ENCODE measurements around the gene TF.

The TF gene

GRCh38 chr3:133747907-133748639 is 1.9 kb downstream of the TF start:
- DNase-seq = peak; percentile 32

- DNase-seq = peak; percentile 21
Measured at GRCh38 chr3:133749427-133750258, 3.5 kb downstream of the TF start.

- peak; percentile 27 for DNase-seq
Measured at GRCh38 chr3:133750259-133750656, 4.1 kb downstream of the TF start.

GRCh38 chr3:133753107-133753778 is 7.0 kb downstream of the TF start:
- no peak for DNase-seq

- no peak for DNase-seq
Measured at GRCh38 chr3:133753779-133754164, 7.6 kb downstream of the TF start.

- no peak for DNase-seq
Measured at GRCh38 chr3:133754455-133754854, 8.3 kb downstream of the TF start.

GRCh38 chr3:133754973-133755828 is 9.0 kb downstream of the TF start:
- DNase-seq = no peak

GRCh38 chr3:133756716-133757694 is 10.8 kb downstream of the TF start:
- DNase-seq = no peak

GRCh38 chr3:133757701-133758567 is 11.7 kb downstream of the TF start:
- DNase-seq = no peak

- no peak for DNase-seq
Measured at GRCh38 chr3:133758568-133758928, 12.4 kb downstream of the TF start.

- no peak for DNase-seq
Measured at GRCh38 chr3:133758964-133759739, 13.0 kb downstream of the TF start.

GRCh38 chr3:133759740-133760305 is 13.6 kb downstream of the TF start:
- DNase-seq = no peak

- no peak for DNase-seq
Measured at GRCh38 chr3:133760916-133761315, 14.7 kb downstream of the TF start.

GRCh38 chr3:133761605-133762484 is 15.7 kb downstream of the TF start:
- no peak for DNase-seq

- no peak for DNase-seq
Measured at GRCh38 chr3:133762539-133762938, 16.3 kb downstream of the TF start.

- peak; percentile 25 for DNase-seq
Measured at GRCh38 chr3:133763797-133764683, 17.8 kb downstream of the TF start.

- DNase-seq = no peak
Measured at GRCh38 chr3:133765256-133765655, 19.1 kb downstream of the TF start.

Data from midbrain (tissue), 1 donor.